C4-2B (cell line): ENCODE results near the gene SOBP.

ENCODE experiments used
- H3K27ac ChIP-seq: fragments of 450-650 bp; 2 replicates; pipeline ENCODE4 v1.5.1; 2017
- ZFX ChIP-seq: fragments of 450-650 bp; IDR thresholded peaks from 2 replicates; pipeline ENCODE4 v1.6.1; 2017
- TF ChIP-seq, protein P1 (sequence below): fragments of 450-650 bp; conservative IDR thresholded peaks from 2 replicates; pipeline ENCODE4 v1.5.1; 2017; ENCODE audit warnings: mild to moderate bottlenecking

SOBP gene

DNA sequence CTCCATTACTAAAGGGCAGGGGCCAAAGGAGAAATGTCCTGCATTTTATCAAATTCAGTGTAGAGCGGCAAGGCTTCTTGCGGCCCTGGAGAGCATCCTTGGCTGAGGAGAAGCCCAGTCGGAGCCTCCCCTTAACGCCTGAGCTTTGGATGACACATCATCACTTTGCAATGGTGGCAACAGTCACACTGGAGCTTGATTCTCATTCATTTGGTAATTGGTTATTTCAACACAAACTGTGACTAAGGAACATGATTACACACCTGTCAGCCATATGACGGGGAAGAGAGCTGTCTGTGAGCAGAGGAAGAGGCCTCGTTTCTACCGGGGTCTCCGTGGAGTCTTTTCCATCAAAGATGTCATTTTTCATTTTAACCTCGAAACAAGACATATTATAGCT lies 81.4 kb downstream of the SOBP start:
- TF ChIP-seq, protein P1, sequence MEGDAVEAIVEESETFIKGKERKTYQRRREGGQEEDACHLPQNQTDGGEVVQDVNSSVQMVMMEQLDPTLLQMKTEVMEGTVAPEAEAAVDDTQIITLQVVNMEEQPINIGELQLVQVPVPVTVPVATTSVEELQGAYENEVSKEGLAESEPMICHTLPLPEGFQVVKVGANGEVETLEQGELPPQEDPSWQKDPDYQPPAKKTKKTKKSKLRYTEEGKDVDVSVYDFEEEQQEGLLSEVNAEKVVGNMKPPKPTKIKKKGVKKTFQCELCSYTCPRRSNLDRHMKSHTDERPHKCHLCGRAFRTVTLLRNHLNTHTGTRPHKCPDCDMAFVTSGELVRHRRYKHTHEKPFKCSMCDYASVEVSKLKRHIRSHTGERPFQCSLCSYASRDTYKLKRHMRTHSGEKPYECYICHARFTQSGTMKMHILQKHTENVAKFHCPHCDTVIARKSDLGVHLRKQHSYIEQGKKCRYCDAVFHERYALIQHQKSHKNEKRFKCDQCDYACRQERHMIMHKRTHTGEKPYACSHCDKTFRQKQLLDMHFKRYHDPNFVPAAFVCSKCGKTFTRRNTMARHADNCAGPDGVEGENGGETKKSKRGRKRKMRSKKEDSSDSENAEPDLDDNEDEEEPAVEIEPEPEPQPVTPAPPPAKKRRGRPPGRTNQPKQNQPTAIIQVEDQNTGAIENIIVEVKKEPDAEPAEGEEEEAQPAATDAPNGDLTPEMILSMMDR: no peak
- no peak for TF ChIP-seq ZFX
- H3K27ac ChIP-seq: no peak overlapping the region

DNA sequence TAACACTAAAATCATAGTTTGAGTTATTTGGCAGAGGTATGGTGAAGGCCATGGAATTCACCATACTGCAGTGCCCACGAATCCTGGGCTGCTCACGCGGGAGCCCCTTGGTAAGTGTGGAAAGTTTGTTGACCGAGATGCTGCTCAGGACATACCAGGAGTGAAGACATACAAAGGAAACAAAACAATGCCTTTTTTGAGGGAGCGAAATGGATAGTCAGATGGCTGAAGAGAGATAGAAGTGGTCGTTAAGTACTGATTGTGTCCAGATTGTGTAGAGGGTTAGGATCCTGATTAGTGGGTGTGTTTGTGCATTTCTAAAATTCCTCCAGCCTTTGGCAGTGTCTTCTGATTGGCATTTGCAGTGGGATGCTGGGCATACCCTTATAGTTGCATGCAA lies 83.0 kb downstream of the SOBP start:
- TF ChIP-seq ZFX: no peak
- TF ChIP-seq, protein P1: no peak
- no peak overlapping the region for H3K27ac ChIP-seq

DNA sequence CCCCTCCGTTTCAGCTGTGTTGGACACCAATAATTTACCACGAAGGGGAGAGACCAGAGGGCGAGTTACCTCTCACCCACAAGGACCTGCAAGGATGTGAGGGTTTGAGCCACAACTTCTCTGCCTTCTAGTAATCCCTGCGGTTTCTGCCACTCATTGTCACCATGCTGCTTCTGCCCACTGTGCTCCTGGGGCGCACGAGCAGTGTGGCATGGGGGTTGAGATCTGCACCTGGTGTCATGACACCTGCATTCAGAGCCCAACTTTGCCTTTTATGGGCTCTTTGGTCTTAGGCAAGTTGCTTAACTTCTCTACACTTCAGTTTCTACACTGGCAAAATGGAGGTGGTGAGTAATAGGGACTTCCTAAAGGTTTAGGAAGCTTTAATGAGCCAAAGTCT lies 84.9 kb downstream of the SOBP start:
- no peak for TF ChIP-seq ZFX
- TF ChIP-seq, protein P1: no peak
- H3K27ac ChIP-seq: no peak overlapping the region

DNA sequence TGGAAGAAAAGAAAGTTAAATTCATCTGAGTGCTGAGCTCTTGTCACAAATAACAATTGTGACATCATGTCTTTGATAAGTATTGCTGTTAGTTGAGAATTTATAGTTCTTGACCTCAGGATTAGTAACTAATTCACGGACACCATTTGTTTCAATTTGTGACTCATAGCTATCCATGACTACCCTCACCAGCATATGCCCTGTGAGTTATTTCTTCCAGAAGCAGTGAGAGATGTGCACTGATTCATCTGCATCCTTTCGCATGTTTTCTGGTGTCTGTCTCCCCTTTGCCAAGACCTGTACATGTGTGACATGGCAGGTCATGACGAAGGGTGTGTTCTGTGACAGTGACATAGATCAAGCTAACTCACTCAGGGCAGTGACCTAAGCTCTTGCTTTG lies 86.9 kb downstream of the SOBP start:
- no peak for TF ChIP-seq ZFX
- TF ChIP-seq, protein P1: no peak
- no peak overlapping the region for H3K27ac ChIP-seq

DNA sequence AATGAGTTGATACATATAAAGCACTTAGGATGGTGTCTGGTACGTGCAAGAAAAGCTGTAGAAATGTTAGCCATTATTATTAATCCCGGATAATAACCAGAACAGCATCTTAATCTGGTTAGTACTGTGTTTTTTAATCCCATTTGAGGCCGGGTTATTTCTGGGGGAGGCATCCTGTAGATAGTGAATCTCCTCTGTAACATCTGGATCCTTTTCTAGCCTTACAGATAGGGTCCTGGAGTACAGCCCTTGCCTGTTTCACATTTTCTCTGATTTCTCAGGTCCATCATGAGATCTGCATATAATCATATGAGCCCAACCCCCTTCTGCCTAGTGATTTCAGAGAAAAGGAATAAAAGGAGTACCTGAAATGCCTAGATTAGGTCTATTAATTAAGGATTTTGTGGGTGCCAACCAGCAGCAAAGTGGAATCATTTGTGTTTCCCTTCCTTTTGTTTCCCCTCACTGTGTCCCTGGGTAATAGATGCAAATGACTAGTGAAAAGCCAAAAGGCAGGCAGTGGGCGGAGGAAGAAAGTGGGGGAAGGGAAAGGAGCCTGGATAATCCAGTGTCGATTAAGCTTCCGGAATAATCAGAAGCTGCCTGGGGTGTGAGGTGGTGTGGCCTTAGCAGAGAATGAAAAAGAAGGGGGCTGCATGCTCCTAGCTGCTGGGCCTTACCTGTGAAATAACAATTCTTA lies 88.9 kb downstream of the SOBP start:
- H3K27ac ChIP-seq: no peak overlapping the region
- TF ChIP-seq, protein P1: no peak
- no peak for TF ChIP-seq ZFX

DNA sequence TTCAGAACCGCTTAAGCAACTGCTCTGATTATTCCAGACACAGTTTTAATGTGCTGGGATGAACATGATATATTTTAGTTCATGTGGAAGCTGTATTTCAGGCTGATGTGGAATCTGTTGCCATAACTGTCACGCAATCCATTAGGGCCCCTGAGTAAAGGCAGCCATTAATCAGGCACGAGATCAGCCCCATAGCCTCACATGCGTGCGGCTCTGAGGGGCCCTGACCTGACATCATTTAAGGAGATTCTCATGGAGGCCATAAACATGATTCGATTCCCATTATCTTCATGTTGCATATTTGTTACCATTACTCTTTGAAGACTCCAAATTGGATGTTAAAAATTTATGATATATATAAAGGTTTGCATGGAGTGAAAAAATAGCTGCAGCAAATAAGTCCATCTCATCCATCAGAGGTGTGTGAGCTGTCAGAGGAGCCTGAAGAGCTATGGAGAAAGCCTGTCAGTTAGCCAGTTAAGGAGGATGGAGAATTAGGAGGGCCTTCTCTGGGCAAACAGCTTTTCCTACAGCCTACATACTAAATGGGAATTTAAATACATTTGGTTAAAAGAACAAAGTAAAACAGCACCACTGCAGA lies 89.6 kb downstream of the SOBP start:
- no peak for TF ChIP-seq ZFX
- TF ChIP-seq, protein P1: no peak

DNA sequence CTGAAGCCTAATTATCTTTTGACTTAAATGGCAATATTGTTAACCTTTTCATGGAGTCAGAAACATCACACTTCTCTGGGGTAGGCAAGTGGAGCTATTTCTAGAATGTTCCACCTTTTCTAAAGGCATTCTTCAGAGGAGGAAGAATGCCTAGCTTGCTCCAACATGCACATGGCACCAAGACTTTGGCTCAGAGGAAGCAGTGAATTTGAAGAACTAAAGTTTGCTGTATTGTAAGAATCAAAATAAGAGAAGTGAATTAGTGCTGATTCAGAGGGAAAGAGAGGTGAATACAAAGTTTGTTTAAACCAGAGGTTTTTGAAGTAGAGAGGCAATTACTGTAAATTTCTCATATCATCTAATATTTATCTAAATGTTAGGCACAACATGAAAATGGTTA lies 92.2 kb downstream of the SOBP start:
- H3K27ac ChIP-seq: no peak overlapping the region
- TF ChIP-seq ZFX: no peak
- TF ChIP-seq, protein P1: no peak

More for the DNA sequence above, 89.6 kb downstream of the SOBP start:
- H3K27ac ChIP-seq: no peak overlapping the region
